BJ (cell line): ENCODE measurements around the gene NR2F2. TPM values are rescaled to one million over a fixed set of nuclear protein-coding genes. Genes with fewer than 3 reads are reported as not detected.

Experiments used
- CTCF ChIA-PET: fragments of 350-600 bp; formaldehyde crosslinking; extraction: SDS; loops from one replicate; lab custom pipeline; 2021; ENCODE audit warnings: antibody characterized with exemption, inconsistent platforms; lab: Yijun Ruan, JAX
- POLR2A ChIA-PET: fragments of 300-600 bp; sonication (Branson Sonifier 250); formaldehyde crosslinking; extraction: SDS; loops from one replicate; lab custom pipeline; 2021; ENCODE audit warnings: antibody characterized with exemption; lab: Charles Lee
- DNase-seq: peaks from one replicate; pipeline ENCODE4 v3.0.0-alpha.2; 2011; ENCODE audit warnings: low read depth
- H3K27me3 ChIP-seq: 2 replicates; pipeline ENCODE4 v1.6.0; 2011; ENCODE audit warnings: low read length; ENCODE audit not compliant: control insufficient read depth, insufficient read depth
- H3K36me3 ChIP-seq: 2 replicates; pipeline ENCODE4 v1.5.1; 2011; ENCODE audit warnings: low read length; ENCODE audit not compliant: control insufficient read depth, insufficient read depth
- H3K4me3 ChIP-seq: 2 replicates; pipeline ENCODE4 v1.5.1; 2011; ENCODE audit warnings: low read depth, mild to moderate bottlenecking, control low read depth, low read length
- polyA plus RNA-seq: library from polyadenylated mRNA; depleted of rRNA; stranded (reverse); fragments of >200 nt; gene quantifications from 2 replicates; pipeline ENCODE4 v1.2.3, GENCODE V29; 2011
- TF ChIP-seq, protein P1 (sequence below): IDR thresholded peaks from 2 replicates; pipeline ENCODE4 v1.5.1; 2011; ENCODE audit warnings: low read depth, mild to moderate bottlenecking, control low read depth, inconsistent platforms, low read length, moderate library complexity; ENCODE audit not compliant: insufficient read depth

The NR2F2 gene
- polyA plus RNA-seq, 1 experiment, result 50.0 TPM

DNA sequence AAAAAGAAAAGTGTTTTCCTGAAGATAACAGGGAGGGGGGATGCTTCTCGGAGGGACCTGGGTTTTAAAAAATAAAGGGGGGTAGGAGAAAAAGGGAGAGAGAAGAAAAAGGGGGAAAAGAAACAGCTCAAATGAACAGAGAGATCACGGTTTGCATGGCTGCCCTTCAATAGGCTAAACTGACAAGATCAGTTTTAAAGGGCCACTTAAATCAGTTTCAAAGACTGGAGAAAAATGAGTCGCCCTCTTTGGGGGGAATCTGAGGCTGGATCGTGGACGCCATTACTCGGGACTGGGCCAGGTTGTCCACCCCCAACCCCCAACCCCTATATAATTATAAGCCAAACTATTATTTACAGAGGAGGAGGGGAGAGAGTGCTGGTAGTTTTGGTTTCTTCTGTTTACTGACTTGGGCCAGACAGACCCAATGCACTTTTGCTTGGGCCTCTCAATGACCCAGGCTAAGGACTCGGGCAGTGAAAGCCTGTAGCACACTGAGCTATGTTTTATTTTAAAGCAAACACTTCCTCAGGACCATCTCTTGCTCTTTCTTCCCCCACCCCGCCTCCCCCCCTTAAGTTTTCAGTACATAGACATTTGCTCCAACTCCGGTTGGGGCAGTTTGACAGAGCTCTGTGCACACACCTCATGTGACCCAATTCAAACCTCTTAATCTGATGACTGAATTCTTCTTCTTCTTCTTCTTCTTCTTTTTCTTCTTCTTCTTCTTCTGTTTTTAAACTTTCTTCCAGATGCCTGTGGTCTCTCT, 6.3 kb downstream of the NR2F2 start:
- Histone ChIP-seq H3K27me3 (no peaks in the 10 kb centered on the region), H3K36me3 (peaks cover 24% of the 10 kb centered on the region), H3K4me3 (peak overlapping the region; percentile 66)
- no peak for DNase-seq
- TF ChIP-seq, protein P1, sequence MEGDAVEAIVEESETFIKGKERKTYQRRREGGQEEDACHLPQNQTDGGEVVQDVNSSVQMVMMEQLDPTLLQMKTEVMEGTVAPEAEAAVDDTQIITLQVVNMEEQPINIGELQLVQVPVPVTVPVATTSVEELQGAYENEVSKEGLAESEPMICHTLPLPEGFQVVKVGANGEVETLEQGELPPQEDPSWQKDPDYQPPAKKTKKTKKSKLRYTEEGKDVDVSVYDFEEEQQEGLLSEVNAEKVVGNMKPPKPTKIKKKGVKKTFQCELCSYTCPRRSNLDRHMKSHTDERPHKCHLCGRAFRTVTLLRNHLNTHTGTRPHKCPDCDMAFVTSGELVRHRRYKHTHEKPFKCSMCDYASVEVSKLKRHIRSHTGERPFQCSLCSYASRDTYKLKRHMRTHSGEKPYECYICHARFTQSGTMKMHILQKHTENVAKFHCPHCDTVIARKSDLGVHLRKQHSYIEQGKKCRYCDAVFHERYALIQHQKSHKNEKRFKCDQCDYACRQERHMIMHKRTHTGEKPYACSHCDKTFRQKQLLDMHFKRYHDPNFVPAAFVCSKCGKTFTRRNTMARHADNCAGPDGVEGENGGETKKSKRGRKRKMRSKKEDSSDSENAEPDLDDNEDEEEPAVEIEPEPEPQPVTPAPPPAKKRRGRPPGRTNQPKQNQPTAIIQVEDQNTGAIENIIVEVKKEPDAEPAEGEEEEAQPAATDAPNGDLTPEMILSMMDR, result no peak
- POLR2A ChIA-PET, result interaction anchor here (0.6 to 1.9 kb wide), 3 partner anchors 10 to 1070 kb away, joined by 6 to 37 read pairs (median 16); no protein-coding TSS in a partner anchor
- CTCF ChIA-PET, result interaction anchor here (1.0 to 2.5 kb wide), 5 partner anchors 9 to 1077 kb away, joined by 3 to 12 read pairs (median 6); no protein-coding TSS in a partner anchor

DNA sequence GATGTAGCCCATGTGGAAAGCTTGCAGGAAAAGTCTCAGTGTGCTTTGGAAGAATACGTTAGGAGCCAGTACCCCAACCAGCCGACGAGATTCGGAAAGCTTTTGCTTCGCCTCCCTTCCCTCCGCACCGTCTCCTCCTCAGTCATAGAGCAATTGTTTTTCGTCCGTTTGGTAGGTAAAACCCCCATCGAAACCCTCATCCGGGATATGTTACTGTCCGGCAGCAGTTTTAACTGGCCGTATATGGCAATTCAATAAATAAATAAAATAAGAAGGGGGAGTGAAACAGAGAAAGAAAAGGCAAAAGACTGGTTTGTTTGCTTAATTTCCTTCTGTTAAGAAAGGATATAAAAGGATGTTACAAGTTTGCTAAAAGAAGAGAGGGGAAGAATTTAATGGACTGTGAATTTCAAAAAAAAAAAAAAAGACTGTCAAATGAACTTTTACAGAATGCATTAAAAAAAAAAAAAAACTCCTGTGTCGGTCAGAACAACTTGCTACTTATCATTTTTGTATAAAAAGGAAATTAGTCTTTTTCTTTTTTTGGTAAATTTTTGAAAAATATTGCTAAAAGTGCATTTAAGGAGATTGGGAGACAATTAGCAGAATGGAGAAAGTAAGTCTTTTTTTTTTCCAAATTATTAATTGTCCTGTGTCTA, 7.0 kb downstream of the NR2F2 start:
- TF ChIP-seq, protein P1, result no peak
- ChIA-PET POLR2A (interaction anchor here (0.5 to 1.9 kb wide), 6 partner anchors 11 to 1071 kb away, joined by 3 to 37 read pairs (median 6); no protein-coding TSS in a partner anchor), CTCF (interaction anchor here (1.0 to 1.8 kb wide), 3 partner anchors 10 to 1078 kb away, joined by 4 to 12 read pairs (median 6); no protein-coding TSS in a partner anchor)
- Histone ChIP-seq H3K27me3 (no peaks in the 10 kb centered on the region), H3K4me3 (peak overlapping the region; percentile 66), H3K36me3 (peaks cover 22% of the 10 kb centered on the region)
- no peak for DNase-seq

DNA sequence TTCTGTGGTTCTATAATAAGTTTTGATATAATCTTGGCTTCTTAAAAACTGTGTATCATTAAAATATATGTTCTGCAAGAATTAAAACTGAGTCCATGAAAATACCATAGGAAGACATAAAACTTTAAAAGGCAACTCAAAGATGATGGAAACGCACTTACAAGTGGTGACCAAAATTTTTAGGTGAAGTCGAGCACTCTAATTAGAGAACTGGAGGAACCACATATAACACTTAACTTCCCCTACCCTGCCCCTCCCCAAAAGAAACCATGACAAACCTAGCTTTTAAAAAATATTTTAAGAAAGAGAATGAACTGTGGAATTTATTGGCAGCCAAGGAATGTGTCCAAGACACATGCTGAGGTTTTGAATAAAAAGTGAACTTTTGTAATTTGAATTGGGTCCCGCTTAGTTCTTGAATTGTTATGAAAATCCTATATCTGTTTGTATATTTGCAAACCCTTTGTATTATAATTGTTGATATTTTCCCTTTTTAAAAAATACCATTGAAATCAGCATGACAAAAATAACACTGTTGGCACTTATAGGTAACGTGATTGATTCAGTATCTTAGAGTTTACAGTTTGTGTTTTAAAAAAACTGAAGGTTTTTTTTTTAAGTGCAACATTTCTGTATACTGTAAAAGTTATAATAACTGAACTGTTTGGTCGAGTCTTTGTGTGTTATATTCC, 7.7 kb downstream of the NR2F2 start:
- Histone ChIP-seq H3K36me3 (peaks cover 24% of the 10 kb centered on the region), H3K4me3 (peak overlapping the region; percentile 66), H3K27me3 (no peaks in the 10 kb centered on the region)
- TF ChIP-seq, protein P1, result no peak
- ChIA-PET CTCF (interaction anchor here (0.7 kb wide), 1 partner anchor 123 kb away, joined by 3 read pairs; no protein-coding TSS in a partner anchor), POLR2A (interaction anchor here (0.5 to 1.5 kb wide), 3 partner anchors 11 to 19 kb away, joined by 3 to 6 read pairs (median 5); no protein-coding TSS in a partner anchor)
- DNase-seq, result no peak

DNA sequence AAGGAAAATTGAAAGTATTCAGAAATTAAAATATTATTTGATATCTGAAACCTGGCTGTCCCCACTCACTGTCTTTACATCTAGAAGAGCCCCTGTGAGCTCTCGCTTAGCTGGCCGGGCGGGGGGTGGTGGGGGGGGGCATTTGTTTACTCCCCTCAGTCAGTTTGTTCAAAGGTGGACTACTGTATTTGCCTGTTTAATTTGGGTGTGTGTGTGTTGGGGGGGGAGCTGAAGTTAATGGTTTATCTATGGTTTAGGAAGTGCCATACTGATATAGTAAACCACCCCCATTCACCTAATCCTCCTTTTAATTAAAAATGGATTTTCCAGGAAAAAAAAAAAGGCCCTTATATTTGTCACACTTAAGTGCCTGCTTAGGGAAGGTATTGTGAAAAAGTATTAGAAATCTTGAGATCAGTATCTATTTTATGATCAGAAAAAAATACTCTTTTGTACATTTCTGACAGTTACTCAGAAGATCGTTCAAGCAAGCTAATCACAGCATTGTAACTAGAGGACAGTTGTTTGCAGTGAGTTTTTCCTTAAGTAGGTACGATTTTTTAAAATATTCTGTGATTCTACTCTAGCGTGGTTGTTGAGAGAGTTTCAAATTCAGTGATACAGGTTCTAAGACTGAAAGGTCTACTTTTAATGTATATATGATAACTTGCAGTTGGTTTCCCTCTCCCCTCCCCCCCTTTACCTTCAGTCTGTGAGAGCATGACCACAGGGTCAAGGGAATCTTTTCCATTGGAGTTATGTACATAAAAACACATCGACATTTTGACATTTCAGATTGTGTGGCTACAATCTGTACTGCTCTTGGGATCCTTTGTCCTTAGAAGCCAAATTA, 8.5 kb downstream of the NR2F2 start:
- TF ChIP-seq, protein P1, result no peak
- no peak for DNase-seq
- POLR2A ChIA-PET, result interaction anchor here (0.6 to 1.5 kb wide), 5 partner anchors 18 to 780 kb away, joined by 3 to 17 read pairs (median 4); no protein-coding TSS in a partner anchor

More for the DNA sequence above, 8.5 kb downstream of the NR2F2 start:
- CTCF ChIA-PET, result interaction anchor here (0.7 kb wide), 1 partner anchor 122 kb away, joined by 3 read pairs; no protein-coding TSS in a partner anchor
- Histone ChIP-seq H3K36me3 (peaks cover 20% of the 10 kb centered on the region), H3K4me3 (peak overlapping the region; percentile 66), H3K27me3 (no peaks in the 10 kb centered on the region)
